Measurements from ENCODE around the gene TNNI2.
"Not testable (repeated sequence)": the region's sequence is repeated elsewhere in the genome, so short reads cannot be mapped to it uniquely, and the experiment has no call there.

TNNI2 gene

DNA sequence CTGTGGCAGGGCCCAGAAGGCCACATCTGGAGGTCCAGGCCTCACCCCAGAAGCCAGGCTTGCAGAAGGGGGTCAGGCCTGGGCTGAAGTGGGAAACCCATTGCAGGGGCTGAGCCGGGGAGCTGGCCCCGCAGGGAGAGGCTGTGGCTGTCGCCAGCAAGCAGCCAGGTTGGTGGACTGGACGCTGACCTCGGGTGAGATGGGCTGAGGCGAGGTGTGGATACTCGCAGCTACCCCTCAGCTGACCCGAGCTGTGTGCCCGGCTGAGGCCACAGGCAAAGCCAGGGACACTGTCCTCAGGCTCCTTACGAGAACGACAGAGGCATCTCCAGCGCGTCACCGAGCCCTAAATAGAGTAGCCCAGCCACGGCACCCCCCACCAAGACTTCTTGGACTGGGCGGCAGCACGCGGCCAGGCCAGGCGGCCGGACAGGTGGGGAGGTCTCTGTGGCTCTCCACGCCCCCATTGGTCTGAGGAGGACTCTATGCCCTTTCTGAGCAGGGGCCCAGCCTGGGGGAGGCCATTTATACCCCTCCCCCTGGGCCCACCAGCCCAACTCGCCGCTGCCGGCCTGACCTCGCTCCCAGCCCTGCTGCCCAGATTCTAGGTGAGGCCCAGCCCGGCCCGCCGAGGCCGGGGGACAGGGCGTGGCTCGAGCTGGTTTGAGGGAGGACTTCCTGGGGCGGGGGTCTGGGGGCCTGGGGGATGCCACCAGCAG is at the start of gene TNNI2:
TNNI2 (plus strand) TSS at position 556 of the 719 bp plus-strand sequence. CDS start 716 bp downstream, outside the sequence.
- no peaks in the 10 kb centered on the region for H3K9me3 ChIP-seq
- H3K36me3 ChIP-seq: no peaks in the 10 kb centered on the region
- H3K4me1 ChIP-seq: peaks cover 66% of the 10 kb centered on the region
- TF ChIP-seq Cebpa-rat (IDR thresholded peaks at IDR 0.05): no peak
- H4K20me1 ChIP-seq: peaks cover 14% of the 10 kb centered on the region; the same call in 1 of the 2 replicates
- H3K9ac ChIP-seq: peak within 1 kb of the TSS; percentile 36
- peak within 1 kb of the TSS; percentile 70 for H3K27ac ChIP-seq
- H3K4me2 ChIP-seq: peak within 1 kb of the TSS; percentile 83
- no peaks in the 10 kb centered on the region for H3K27me3 ChIP-seq
- no peak within 1 kb of the TSS for H3K4me3 ChIP-seq

DNA sequence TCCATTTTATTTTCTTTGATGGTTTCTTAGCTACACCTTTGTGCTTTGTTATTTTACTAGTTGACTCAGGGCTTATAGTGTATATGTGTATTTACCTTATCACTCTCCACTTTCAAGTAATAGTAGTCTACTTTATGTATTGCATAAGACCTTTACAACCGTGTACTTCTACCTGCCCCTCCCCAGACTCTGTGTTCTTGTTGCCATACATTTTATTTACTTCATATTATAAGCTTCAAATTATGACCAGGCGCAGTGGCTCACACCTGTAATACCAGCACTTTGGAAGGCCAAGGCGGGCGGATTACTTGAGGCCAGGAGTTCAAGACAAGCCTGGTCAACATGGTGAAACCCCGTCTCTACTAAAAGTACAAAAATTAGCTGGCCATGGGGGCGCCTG is 46.9 kb upstream of the TNNI2 start:
- no peak overlapping the region for H3K4me3 ChIP-seq
- H3K36me3 ChIP-seq: no peaks in the 10 kb centered on the region
- no peak overlapping the region for H3K9ac ChIP-seq
- no peak overlapping the region for H3K27ac ChIP-seq
- H3K4me1 ChIP-seq: peaks cover 19% of the 10 kb centered on the region
- H4K20me1 ChIP-seq: no peaks in the 10 kb centered on the region
- peak overlapping the region; percentile 70 for H3K4me2 ChIP-seq
- TF ChIP-seq Cebpa-rat (IDR thresholded peaks at IDR 0.05): no peak
- no peaks in the 10 kb centered on the region for H3K27me3 ChIP-seq
- no peaks in the 10 kb centered on the region for H3K9me3 ChIP-seq

DNA sequence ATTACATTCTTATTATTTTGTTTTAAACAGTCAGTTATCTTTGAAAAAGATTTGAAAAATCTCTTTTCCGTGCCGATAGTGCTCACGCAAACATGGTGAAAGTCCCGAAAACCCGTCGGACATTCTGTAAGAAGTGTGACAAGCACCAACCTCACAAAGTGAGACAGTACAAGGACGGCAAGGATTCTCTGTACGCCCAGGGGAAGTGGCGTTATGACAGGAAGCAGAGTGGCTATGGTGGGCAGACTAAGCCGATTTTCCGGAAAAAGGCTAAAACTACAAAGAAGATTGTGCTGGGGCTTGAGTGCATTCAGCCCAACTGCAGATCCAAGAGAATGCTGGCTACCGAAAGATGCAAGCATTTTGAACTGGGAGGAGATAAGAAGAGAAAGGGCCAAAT is 46.3 kb upstream of the TNNI2 start:
- Histone ChIP-seq H3K27me3 (no peaks in the 10 kb centered on the region), H3K9ac (no peak overlapping the region)

DNA sequence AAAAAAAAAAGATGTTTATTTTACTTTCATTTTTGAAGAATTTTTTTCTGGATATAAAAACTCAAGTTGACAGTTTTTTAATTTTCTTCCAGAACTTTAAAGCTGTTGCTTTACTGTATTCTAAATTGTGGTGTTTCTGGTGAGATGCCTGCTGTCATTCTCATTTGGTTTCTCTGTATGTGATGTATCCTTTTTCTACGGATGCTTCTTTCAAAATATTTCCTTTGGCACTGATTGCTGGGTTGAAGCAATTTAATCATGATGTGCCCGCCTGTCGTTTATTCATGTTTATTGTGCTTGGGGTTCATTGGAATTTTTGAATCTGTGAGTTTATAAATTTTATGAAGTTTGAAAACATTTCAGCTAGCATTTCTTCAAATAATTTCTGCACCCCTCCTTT is 45.7 kb upstream of the TNNI2 start:
- no peaks in the 10 kb centered on the region for H3K9me3 ChIP-seq
- H3K4me2 ChIP-seq: peak overlapping the region; percentile 70
- H3K36me3 ChIP-seq: no peaks in the 10 kb centered on the region
- TF ChIP-seq Cebpa-rat (IDR thresholded peaks at IDR 0.05): no peak
- H3K27ac ChIP-seq: no peak overlapping the region
- no peak overlapping the region for H3K9ac ChIP-seq
- peaks cover 19% of the 10 kb centered on the region for H3K4me1 ChIP-seq
- no peak overlapping the region for H3K4me3 ChIP-seq
- no peaks in the 10 kb centered on the region for H4K20me1 ChIP-seq
- no peaks in the 10 kb centered on the region for H3K27me3 ChIP-seq

More for the DNA sequence above, 46.3 kb upstream of the TNNI2 start:
- Histone ChIP-seq H3K9me3 (no peaks in the 10 kb centered on the region), H3K4me2 (peak overlapping the region; percentile 70), H4K20me1 (no peaks in the 10 kb centered on the region), H3K4me3 (no peak overlapping the region), H3K4me1 (peaks cover 19% of the 10 kb centered on the region), H3K27ac (no peak overlapping the region), H3K36me3 (no peaks in the 10 kb centered on the region)
- no peak for TF ChIP-seq Cebpa-rat (IDR thresholded peaks at IDR 0.05)

DNA sequence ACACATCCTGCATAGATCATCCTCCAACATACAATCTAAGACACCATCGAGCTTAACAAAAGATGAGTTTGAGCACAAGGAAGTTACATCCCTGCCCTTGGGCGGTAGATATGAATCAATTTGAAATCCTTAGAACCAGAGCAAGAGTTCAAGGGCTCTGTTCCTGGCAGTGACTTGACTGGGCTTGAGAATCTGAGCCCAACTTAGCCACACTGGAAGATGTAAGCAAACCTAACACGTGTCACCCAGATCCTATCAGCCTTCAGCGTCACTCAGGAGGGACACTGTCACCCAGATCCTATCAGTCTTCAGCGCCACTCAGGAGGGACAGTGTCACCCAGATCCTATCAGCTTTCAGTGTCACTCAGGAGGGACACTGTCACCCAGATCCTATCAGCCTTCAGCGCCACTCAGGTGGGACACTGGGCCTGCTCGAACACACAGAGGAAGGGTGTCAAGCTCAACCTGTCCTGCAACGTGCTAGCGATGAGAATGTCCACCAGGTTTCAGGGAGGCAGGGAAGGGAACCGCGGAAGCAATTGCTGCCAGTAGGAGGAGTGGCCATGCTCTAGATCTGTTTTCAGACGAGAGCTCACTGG is 42.3 kb upstream of the TNNI2 start:
- Histone ChIP-seq H3K4me2 (no peak overlapping the region), H4K20me1 (no peaks in the 10 kb centered on the region), H3K9me3 (no peaks in the 10 kb centered on the region), H3K27me3 (no peaks in the 10 kb centered on the region), H3K27ac (no peak overlapping the region), H3K4me3 (no peak overlapping the region), H3K36me3 (no peaks in the 10 kb centered on the region), H3K4me1 (peaks cover 19% of the 10 kb centered on the region), H3K9ac (no peak overlapping the region)
- TF ChIP-seq Cebpa-rat (IDR thresholded peaks at IDR 0.05): no peak

DNA sequence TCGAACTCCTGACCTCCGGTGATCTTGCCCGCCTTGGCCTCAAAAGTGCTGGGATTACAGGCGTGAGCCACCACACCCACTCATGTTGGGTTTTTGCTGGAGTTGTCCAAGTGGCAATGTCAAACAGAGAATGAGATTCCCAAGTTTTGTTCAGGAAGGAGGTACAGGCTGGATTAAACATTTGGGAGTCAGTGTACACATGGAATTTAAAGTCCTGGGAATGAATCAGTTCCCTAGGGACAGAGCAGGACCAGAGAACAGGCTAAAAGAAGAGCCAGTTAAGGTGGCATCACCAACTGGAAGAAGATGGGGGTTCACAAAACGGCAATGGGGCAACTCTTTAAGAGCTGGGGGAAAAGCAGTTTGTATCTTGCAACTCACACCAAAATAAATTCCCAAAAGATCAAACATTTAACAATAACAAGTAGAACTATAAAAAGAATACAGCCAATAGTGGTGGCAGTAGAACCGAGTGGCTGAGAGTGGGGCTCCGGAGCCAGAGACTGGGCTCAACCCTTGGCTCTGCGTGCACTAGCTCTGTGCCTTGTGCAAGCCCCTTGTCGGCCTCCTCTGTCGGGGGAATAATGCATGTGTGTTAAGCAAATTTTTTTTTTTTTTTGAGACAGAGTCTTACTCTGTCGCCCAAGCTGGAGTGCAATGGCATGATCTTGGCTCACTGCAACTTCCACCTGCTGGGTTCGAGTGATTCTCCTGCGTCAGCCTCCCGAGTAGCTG is 41.2 kb upstream of the TNNI2 start:
- Histone ChIP-seq H3K27me3 (no peaks in the 10 kb centered on the region), H3K4me2 (no peak overlapping the region), H3K36me3 (no peaks in the 10 kb centered on the region), H3K9me3 (no peaks in the 10 kb centered on the region), H3K9ac (no peak overlapping the region), H3K4me1 (peaks cover 11% of the 10 kb centered on the region), H3K4me3 (no peak overlapping the region), H3K27ac (no peak overlapping the region), H4K20me1 (no peaks in the 10 kb centered on the region)
- TF ChIP-seq Cebpa-rat (IDR thresholded peaks at IDR 0.05): no peak

DNA sequence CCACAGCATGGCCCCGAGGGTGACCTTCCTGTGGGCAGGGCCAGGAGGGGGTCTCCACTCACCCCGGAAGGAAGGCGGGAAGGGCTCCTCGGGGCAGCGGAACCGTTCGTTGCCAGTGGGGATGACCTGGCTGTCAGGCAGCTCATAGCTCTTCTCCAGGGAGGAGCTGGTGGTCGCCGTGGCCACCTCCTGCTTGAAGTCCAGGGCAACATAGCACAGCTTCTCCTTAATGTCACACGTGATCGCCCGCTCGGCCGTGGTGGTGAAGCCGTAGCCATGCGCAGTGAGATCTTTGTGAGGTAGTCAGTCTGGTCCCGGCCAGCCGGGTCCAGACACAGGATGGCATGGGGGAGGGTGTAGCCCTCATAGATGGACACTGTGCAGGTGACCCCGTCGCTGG is 35.5 kb upstream of the TNNI2 start:
- H3K27ac ChIP-seq: no peak overlapping the region
- H3K9ac ChIP-seq: no peak overlapping the region
- H3K27me3 ChIP-seq: no peaks in the 10 kb centered on the region
- no peak overlapping the region for H3K4me2 ChIP-seq
- no peaks in the 10 kb centered on the region for H3K9me3 ChIP-seq
- TF ChIP-seq Cebpa-rat (IDR thresholded peaks at IDR 0.05): no peak
- no peaks in the 10 kb centered on the region for H3K4me1 ChIP-seq
- H3K4me3 ChIP-seq: no peak overlapping the region
- no peaks in the 10 kb centered on the region for H4K20me1 ChIP-seq
- H3K36me3 ChIP-seq: no peaks in the 10 kb centered on the region

DNA sequence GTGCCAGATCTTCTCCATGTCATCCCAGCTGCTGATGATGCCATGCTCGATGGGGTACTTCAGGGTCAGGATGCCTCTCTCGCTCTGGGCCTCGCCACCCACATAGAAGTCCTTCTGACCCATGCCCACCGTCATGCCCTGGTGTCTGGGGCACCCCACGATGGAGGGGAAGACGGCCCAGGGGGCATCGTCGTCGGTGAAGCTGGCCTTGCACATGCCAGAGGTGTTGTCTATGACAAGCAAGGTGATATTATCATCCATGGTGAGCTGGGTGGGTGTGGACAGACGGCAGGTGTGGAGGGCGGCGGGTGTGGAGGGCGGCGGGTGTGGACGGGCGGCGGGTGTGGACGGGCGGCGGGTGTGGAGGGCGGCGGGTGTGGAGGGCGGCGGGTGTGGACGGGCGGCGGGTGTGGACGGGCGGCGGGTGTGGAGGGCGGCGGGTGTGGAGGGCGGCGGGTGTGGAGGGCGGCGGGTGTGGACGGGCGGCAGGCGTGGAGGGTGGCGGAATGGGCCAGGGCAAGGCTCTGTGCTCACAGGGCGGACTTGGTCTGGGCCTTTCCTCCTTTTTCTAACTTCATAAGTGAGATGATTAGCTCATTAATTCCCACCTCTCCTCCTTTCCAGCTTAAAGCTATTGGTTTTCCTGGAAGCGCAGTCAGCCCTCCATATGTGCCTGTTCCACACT is 34.8 kb upstream of the TNNI2 start:
- not testable (repeated sequence) for H3K27ac ChIP-seq, H3K4me2 ChIP-seq, H3K4me3 ChIP-seq, H3K4me1 ChIP-seq, H4K20me1 ChIP-seq, H3K9ac ChIP-seq, H3K9me3 ChIP-seq, H3K36me3 ChIP-seq, H3K27me3 ChIP-seq

DNA sequence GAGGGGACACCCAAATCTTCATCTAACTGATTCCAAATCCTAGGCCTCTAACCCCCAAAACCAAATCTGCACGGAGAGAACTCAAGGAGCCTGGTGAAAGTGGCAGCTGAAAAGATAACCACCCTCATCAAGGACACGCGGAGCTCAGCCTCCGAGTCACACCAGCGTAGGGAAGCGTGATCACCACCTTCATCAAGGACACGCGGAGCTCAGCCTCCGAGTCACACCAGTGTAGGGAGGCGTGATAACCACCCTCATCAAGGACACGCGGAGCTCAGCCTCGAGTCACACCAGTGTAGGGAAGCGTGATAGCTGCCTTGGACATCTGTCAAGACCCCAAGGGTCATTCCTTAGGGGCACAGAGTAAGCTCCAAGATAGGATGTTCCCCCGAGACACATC is 33.3 kb upstream of the TNNI2 start:
- Histone ChIP-seq H3K4me3 (no peak overlapping the region), H4K20me1 (no peaks in the 10 kb centered on the region), H3K36me3 (no peaks in the 10 kb centered on the region), H3K9ac (no peak overlapping the region), H3K27me3 (no peaks in the 10 kb centered on the region), H3K4me1 (0 out of 2 replicates have a peak, but pooled peaks cover under 1% of the 10 kb centered on the region), H3K9me3 (peaks cover 13% of the 10 kb centered on the region), H3K27ac (no peak overlapping the region), H3K4me2 (no peak overlapping the region)
- no peak for TF ChIP-seq Cebpa-rat (IDR thresholded peaks at IDR 0.05)

All from BLaER1 (cell line).